ENCODE data around the gene TMX2.

TMX2 gene

GRCh38 chr11:57771365-57771764 is 59.0 kb downstream of the TMX2 start:
- DNase-seq, result no peak

GRCh38 chr11:57772562-57772961 is 60.2 kb downstream of the TMX2 start:
- no peak for DNase-seq

- no peak for DNase-seq
These were observed 60.7 kb downstream of the TMX2 start for GRCh38 chr11:57773026-57773598.

- DNase-seq, result no peak
These were observed 63.1 kb downstream of the TMX2 start for GRCh38 chr11:57775491-57775890.

GRCh38 chr11:57776031-57776521 is 63.7 kb downstream of the TMX2 start:
- no peak for DNase-seq

GRCh38 chr11:57776577-57777210 is 64.3 kb downstream of the TMX2 start:
- no peak for DNase-seq

GRCh38 chr11:57777969-57778317 is 65.5 kb downstream of the TMX2 start:
- no peak for DNase-seq

- no peak for DNase-seq
These were observed 66.1 kb downstream of the TMX2 start for GRCh38 chr11:57778318-57779037.

GRCh38 chr11:57779276-57779675 is 66.9 kb downstream of the TMX2 start:
- no peak for DNase-seq

- no peak for DNase-seq
These were observed 69.1 kb downstream of the TMX2 start for GRCh38 chr11:57781529-57781943.

GRCh38 chr11:57785072-57785471 is 72.7 kb downstream of the TMX2 start:
- DNase-seq, result no peak

GRCh38 chr11:57786436-57786835 is 74.0 kb downstream of the TMX2 start:
- DNase-seq, result no peak

- no peak for DNase-seq
These were observed 74.7 kb downstream of the TMX2 start for GRCh38 chr11:57787006-57787604.

GRCh38 chr11:57787920-57788702 is 75.7 kb downstream of the TMX2 start:
- DNase-seq, result no peak

GRCh38 chr11:57788703-57789088 is 76.3 kb downstream of the TMX2 start:
- no peak for DNase-seq
